AG10803 (cell line): ENCODE measurements around the gene HTT.

Source experiments
- DNase-seq: peaks from one replicate; pipeline ENCODE4 v3.0.0; 2010; ENCODE audit warnings: low read depth
- H3K4me3 ChIP-seq: 2 replicates; pipeline ENCODE4 v1.5.1; 2011; ENCODE audit warnings: mild to moderate bottlenecking, low read length, control low read depth
- TF ChIP-seq, protein P1 (sequence below): conservative IDR thresholded peaks from 2 replicates; pipeline ENCODE4 v1.5.1; 2011; ENCODE audit warnings: mild to moderate bottlenecking, low read length, control low read depth, inconsistent platforms

The HTT gene

DNA sequence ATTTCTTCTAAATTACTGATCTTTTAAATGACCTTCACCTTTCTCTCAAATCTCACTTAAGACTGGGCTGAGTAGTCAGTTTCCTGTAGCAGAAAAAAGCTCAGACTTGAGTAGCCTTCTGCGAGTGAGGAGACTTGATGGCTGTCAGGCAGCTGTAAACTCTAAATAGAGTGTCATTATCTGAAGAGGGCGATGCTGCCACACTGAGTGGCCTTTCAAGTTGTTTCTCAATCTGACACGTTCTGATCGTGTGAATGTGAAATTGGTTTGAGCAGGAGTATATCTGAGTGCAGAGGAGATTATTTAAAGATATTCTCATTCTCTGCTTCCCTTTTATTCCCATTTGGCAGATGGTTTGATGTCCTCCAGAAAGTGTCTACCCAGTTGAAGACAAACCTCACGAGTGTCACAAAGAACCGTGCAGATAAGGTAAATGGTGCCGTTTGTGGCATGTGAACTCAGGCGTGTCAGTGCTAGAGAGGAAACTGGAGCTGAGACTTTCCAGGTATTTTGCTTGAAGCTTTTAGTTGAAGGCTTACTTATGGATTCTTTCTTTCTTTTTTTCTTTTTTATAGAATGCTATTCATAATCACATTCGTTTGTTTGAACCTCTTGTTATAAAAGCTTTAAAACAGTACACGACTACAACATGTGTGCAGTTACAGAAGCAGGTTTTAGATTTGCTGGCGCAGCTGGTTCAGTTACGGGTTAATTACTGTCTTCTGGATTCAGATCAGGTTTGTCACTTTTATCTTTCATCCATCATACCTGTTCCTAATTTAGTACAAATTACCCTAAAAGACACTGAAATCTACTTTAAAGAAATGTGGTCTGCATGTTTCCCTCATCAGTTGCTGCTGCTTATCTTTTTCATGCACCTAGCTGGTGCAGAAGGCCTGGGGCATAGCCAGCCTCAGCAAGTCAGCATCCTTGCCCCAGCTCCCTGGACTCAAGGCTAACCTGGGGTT is 100.2 kb downstream of the HTT start:
- no peak overlapping the region for H3K4me3 ChIP-seq
- TF ChIP-seq, protein P1, sequence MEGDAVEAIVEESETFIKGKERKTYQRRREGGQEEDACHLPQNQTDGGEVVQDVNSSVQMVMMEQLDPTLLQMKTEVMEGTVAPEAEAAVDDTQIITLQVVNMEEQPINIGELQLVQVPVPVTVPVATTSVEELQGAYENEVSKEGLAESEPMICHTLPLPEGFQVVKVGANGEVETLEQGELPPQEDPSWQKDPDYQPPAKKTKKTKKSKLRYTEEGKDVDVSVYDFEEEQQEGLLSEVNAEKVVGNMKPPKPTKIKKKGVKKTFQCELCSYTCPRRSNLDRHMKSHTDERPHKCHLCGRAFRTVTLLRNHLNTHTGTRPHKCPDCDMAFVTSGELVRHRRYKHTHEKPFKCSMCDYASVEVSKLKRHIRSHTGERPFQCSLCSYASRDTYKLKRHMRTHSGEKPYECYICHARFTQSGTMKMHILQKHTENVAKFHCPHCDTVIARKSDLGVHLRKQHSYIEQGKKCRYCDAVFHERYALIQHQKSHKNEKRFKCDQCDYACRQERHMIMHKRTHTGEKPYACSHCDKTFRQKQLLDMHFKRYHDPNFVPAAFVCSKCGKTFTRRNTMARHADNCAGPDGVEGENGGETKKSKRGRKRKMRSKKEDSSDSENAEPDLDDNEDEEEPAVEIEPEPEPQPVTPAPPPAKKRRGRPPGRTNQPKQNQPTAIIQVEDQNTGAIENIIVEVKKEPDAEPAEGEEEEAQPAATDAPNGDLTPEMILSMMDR = no peak
- DNase-seq = no peak

GRCh38 chr4:3176367-3177229 is 102.1 kb downstream of the HTT start:
- no peak for DNase-seq
- TF ChIP-seq, protein P1 = no peak
- no peak overlapping the region for H3K4me3 ChIP-seq

- TF ChIP-seq, protein P1 = no peak
- H3K4me3 ChIP-seq = no peak overlapping the region
- no peak for DNase-seq
These were observed 102.9 kb downstream of the HTT start for GRCh38 chr4:3177426-3177825.

DNA sequence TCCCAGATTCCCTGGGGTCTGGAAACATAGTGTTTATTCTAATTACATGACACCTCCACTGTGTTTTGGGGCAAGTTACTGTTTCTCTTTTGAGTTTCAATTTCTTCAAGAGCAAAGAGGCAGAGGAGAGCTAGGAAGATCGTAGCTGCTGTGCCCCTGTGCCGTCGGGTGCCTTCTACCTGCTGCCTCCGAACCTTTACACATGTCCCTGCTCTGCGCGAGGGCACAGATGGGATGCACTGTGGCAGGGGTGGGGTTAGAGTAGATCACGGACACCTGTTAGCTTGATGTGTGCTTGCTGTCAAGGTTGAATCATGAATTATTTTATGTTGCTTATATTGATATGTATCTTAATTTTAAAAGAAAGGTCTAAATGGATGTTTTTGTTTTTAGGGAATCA is 103.4 kb downstream of the HTT start:
- TF ChIP-seq, protein P1 = no peak
- H3K4me3 ChIP-seq = no peak overlapping the region
- no peak for DNase-seq

GRCh38 chr4:3178351-3178750 is 103.9 kb downstream of the HTT start:
- TF ChIP-seq, protein P1 = no peak
- no peak overlapping the region for H3K4me3 ChIP-seq
- DNase-seq = no peak

DNA sequence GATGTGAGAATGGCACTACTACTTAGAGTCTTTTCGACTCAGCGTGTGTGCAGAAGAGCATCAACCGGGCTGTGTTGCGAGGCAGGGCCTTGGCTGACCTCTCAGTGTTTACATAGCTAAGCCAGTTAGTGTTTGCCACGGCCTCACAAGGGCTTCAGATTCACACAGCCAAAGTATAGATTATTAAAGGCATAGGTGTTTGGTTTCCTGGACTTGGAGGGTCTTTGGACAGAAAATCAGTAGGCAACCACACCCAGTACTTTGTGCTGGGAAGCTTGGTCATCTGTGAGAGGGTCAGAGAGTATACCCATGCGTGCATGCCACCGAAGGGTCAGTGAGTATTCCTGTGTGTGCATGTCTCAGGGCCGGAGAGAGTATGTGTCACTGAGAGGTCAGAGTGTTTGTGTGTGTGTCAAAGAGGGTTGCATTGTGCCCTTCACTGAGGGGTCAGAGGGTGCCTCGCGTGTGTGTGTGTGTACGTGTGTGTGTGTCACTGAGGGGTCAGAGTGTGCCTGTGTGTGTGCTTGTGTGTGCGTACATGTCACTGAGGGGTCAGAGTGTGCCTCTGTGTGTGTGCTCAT is 104.7 kb downstream of the HTT start:
- TF ChIP-seq, protein P1 = no peak

More for the DNA sequence above, 104.7 kb downstream of the HTT start:
- DNase-seq = no peak
- H3K4me3 ChIP-seq = no peak overlapping the region
